Measurements from ENCODE around the gene NIN. TPM values are rescaled to one million over a fixed set of nuclear protein-coding genes. Genes with fewer than 3 reads are reported as not detected.

The NIN gene
- polyA plus RNA-seq, 4 donors: 1.9 to 4.7 (median 3.8) TPM

DNA sequence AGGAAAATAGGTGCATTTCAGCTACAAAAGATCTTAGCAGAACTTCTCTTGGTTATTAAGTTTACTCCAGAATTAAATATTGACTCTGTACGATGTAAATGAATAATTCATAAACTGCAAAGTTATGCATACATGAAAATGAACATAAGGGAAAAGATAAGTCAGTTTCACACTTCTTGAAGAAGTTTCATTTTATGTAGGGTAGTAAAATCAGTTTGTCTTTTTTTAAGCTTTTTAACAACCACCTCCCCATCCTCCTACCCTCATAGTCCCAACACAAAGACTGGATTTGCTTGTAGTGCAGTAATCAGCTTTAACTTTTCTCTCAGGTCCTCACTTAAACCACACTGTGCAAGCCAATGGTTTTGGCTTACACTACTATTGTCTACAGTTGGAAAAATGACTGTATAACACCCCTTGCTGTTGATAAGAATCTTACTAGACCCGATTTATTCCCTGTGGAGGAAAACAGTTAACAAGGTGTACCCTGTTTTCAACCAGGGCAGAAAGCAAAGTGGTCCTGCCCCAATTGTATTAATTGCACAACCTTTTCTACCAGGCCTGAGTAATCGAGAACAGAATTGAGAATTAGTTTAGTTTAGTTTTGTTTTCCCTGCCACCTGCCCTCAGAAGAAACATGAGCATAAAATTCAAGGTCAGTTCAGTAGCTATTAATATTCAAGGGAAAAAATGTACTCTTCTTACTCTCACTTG lies 44.1 kb downstream of the NIN start:
- peaks cover 0 to 5% (median 0%) of the 10 kb centered on the region in 3 donors for H3K4me1 ChIP-seq (ENCODE audit: control insufficient read depth in 3 of 3, insufficient read depth in 2 of 3, low read depth in 1 of 3, low read length in 2 of 3)
- 56 to 67% (median 57%) methylated on average over 3 of the region's 3 CpGs for WGBS, 3 donors
- no peak for DNase-seq
- H3K27me3 ChIP-seq (ENCODE audit: control insufficient read depth in 3 of 3, insufficient read depth in 3 of 3, low read length in 3 of 3): no peaks in the 10 kb centered on the region
- no peak overlapping the region for H3K27ac ChIP-seq (ENCODE audit: low read depth in 1 of 3, low read length in 2 of 3)
- no peaks in the 10 kb centered on the region for H3K36me3 ChIP-seq (ENCODE audit: control insufficient read depth in 3 of 3, insufficient read depth in 2 of 3, low read depth in 1 of 3, low read length in 3 of 3)
- H3K4me3 ChIP-seq (ENCODE audit: low read depth in 1 of 3, low read length in 3 of 3): no peak overlapping the region
- FAIRE-seq: no peak
- H3K9me3 ChIP-seq (ENCODE audit: control insufficient read depth in 2 of 2, insufficient read depth in 1 of 2, low read depth in 1 of 2, low read length in 1 of 2): no peaks in the 10 kb centered on the region

DNA sequence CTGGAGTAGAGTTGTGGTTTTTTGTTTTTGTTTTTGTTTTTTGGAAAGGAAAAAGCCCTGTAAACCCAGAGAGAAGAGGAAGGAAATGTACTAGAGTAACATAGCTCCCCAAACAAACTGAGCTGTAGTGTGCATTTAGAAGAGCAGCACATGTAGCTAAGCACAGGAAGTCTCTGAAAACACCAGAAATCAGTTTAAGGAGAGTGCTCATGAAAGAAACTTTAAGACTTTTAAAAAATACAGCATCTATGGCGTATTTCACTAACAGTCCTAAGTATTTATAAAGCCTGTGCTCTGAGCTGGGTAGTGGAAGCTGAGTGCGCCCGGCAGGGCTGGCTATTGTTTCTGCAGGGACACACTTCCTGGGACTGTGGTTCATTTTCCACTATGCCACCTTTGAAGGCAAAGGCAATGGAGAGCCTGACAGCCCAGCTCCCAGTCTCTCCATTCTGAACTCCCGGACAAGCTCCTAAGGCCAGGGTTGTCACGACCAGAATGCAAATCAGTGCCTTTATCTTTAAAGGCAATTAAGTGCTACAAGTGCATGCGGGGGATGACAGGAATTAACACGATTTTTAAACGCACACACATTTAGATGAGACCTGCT lies 45.4 kb downstream of the NIN start:
- WGBS, 3 donors: 59 to 65% (median 61%) methylated on average over 8 of the region's 8 CpGs
- Histone ChIP-seq H3K27me3 (ENCODE audit: control insufficient read depth in 3 of 3, insufficient read depth in 3 of 3, low read length in 3 of 3) (no peaks in the 10 kb centered on the region), H3K27ac (ENCODE audit: low read depth in 1 of 3, low read length in 2 of 3) (peak overlapping the region in 1 of 3 donors; percentile 73), H3K36me3 (ENCODE audit: control insufficient read depth in 3 of 3, insufficient read depth in 2 of 3, low read depth in 1 of 3, low read length in 3 of 3) (no peaks in the 10 kb centered on the region), H3K4me3 (ENCODE audit: low read depth in 1 of 3, low read length in 3 of 3) (no peak overlapping the region), H3K4me1 (ENCODE audit: control insufficient read depth in 3 of 3, insufficient read depth in 2 of 3, low read depth in 1 of 3, low read length in 2 of 3) (peaks cover 0 to 5% (median 0%) of the 10 kb centered on the region in 3 donors), H3K9me3 (ENCODE audit: control insufficient read depth in 2 of 2, insufficient read depth in 1 of 2, low read depth in 1 of 2, low read length in 1 of 2) (no peaks in the 10 kb centered on the region)
- FAIRE-seq (no peak), DNase-seq (peak in 1 of 2 donors; percentile 27)

DNA sequence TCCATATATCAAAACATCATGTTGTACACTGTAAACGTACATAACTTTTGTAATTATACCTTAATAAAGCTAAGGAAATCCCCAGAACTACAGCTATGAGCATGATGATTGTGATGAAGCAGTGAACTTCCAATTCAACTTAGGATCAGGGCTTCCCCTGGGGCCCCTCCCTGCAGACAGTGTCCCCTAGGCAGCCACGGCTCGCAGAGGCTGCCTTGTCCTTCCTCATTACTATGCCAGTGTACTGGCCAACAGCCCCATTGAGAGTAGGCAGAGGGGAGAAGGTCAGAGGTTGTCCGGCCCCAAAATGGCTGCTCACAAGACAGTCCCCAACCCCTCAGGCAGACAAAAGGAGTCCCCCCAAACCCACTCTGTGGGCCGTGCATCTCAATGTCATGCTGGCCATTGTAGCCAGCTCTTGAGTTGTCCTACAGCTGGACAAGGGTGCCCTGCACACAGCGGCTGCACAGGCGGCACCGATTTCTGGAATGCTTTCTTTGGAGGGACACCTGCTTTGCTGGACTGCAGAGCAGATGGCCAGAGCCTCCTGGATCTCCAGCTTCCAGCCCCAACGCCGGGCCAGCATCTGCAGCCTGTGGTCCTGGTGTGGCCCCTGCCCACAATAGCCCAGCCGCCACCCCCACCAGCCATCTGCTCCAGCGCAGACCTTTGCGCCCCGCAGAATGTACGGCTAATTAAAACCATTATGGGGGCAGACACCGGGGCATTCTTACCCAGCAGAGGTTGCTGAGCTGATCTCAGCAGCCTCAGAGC lies 46.1 kb downstream of the NIN start:
- WGBS, 3 donors: 71 to 82% (median 72%) methylated on average over 16 of the region's 16 CpGs
- H3K27ac ChIP-seq (ENCODE audit: low read depth in 1 of 3, low read length in 2 of 3): peak overlapping the region in 2 of 3 donors; percentile 32 to 55

DNA sequence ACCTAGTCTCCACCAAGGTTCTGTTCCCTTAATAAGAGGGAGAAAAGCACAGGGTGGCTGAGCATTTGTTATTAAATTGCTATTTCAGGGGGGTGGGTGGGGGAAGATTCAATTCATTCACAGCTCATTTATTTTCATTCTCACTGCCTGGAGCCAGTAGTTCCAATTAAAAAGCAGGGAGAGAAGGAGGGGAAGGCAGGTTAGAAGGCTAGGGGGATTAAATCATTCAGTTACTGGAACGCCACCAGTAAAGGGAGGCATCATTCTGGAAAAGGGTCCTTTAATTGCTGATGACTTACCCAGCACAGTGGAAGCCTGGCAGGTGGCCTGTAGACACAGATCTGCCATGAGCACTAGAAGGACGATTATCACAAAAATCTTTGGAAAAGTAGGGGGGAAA lies 47.4 kb downstream of the NIN start:
- 88 to 89% (median 89%) methylated on average over 2 of the region's 2 CpGs for WGBS, 3 donors
- Histone ChIP-seq H3K36me3 (ENCODE audit: control insufficient read depth in 3 of 3, insufficient read depth in 2 of 3, low read depth in 1 of 3, low read length in 3 of 3) (no peaks in the 10 kb centered on the region), H3K9me3 (ENCODE audit: control insufficient read depth in 2 of 2, insufficient read depth in 1 of 2, low read depth in 1 of 2, low read length in 1 of 2) (no peaks in the 10 kb centered on the region), H3K4me3 (ENCODE audit: low read depth in 1 of 3, low read length in 3 of 3) (no peak overlapping the region), H3K4me1 (ENCODE audit: control insufficient read depth in 3 of 3, insufficient read depth in 2 of 3, low read depth in 1 of 3, low read length in 2 of 3) (peaks cover 0 to 5% (median 0%) of the 10 kb centered on the region in 3 donors), H3K27me3 (ENCODE audit: control insufficient read depth in 3 of 3, insufficient read depth in 3 of 3, low read length in 3 of 3) (no peaks in the 10 kb centered on the region), H3K27ac (ENCODE audit: low read depth in 1 of 3, low read length in 2 of 3) (no peak overlapping the region)
- DNase-seq: no peak
- no peak for FAIRE-seq

More for the DNA sequence above, 46.1 kb downstream of the NIN start:
- FAIRE-seq (no peak), DNase-seq (no peak)
- H3K4me1 ChIP-seq (ENCODE audit: control insufficient read depth in 3 of 3, insufficient read depth in 2 of 3, low read depth in 1 of 3, low read length in 2 of 3): peaks cover 0 to 5% (median 0%) of the 10 kb centered on the region in 3 donors
- H3K27me3 ChIP-seq (ENCODE audit: control insufficient read depth in 3 of 3, insufficient read depth in 3 of 3, low read length in 3 of 3): no peaks in the 10 kb centered on the region
- no peaks in the 10 kb centered on the region for H3K9me3 ChIP-seq (ENCODE audit: control insufficient read depth in 2 of 2, insufficient read depth in 1 of 2, low read depth in 1 of 2, low read length in 1 of 2)
- H3K36me3 ChIP-seq (ENCODE audit: control insufficient read depth in 3 of 3, insufficient read depth in 2 of 3, low read depth in 1 of 3, low read length in 3 of 3): no peaks in the 10 kb centered on the region
- no peak overlapping the region for H3K4me3 ChIP-seq (ENCODE audit: low read depth in 1 of 3, low read length in 3 of 3)

DNA sequence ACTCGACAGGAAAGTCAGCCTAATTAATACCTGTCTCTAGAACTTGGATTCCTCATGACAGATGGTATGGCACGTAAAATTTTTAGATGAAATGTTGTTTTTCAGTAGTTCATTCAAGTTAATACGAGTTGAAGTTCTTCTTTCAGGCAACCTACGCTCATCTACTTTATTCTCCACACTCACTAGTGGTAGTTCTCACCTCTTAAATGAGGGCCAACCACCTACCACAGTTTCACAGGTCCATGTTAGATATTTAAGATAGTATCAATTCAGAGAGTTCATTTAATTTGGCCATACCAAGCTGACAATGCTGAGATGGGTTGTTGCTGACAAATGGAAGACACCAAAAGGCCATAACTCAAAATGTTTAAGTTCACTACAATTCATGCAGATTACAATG lies 50.6 kb downstream of the NIN start:
- FAIRE-seq: no peak

DNA sequence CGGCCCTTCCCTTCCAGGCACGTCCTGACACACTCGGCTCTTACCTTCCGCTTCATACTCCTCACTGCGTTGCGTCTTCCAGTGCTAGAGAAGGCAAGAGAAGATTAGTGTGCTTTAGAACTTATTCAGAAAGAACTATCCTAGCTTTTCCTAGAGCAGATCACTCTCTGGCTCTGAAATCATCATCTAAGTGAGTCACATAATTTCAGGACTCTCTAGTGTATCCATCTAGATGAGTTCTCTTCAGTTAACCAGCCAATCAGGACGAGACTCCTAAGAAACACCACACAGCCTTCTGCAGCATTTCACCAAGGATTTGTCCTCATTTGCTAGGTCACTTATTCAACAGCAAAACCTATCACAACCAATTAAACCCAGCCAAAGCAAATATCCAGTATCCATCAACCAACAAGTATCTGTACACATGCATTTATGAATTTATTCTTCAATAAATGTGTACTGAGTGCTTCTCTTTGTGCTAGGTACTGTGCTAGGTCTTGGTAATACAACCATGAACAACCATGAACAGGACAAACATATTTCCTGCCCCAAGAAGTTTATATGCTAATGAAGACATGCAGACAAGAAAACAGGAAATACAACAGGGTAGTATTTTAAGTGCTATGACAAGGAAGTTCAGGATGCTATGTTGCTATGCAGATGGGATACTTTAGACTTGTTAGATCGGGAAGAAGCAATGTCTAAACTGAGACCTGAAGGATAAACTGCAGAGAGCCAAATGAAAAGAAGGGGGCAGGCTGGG lies 52.1 kb downstream of the NIN start:
- H3K4me1 ChIP-seq (ENCODE audit: control insufficient read depth in 3 of 3, insufficient read depth in 2 of 3, low read depth in 1 of 3, low read length in 2 of 3): no peaks in the 10 kb centered on the region
- WGBS, 3 donors: 87 to 88% (median 88%) methylated on average over 8 of the region's 8 CpGs
- DNase-seq (no peak), FAIRE-seq (no peak)
- no peaks in the 10 kb centered on the region for H3K9me3 ChIP-seq (ENCODE audit: control insufficient read depth in 2 of 2, insufficient read depth in 1 of 2, low read depth in 1 of 2, low read length in 1 of 2)
- peak overlapping the region in 1 of 3 donors; percentile 12 for H3K27ac ChIP-seq (ENCODE audit: low read depth in 1 of 3, low read length in 2 of 3)
- no peaks in the 10 kb centered on the region for H3K36me3 ChIP-seq (ENCODE audit: control insufficient read depth in 3 of 3, insufficient read depth in 2 of 3, low read depth in 1 of 3, low read length in 3 of 3)
- no peak overlapping the region for H3K4me3 ChIP-seq (ENCODE audit: low read depth in 1 of 3, low read length in 3 of 3)
- H3K27me3 ChIP-seq (ENCODE audit: control insufficient read depth in 3 of 3, insufficient read depth in 3 of 3, low read length in 3 of 3): no peaks in the 10 kb centered on the region

More for the DNA sequence above, 50.6 kb downstream of the NIN start:
- 87 to 91% (median 91%) methylated on average over 4 of the region's 4 CpGs for WGBS, 3 donors
- no peak for DNase-seq
- Histone ChIP-seq H3K9me3 (ENCODE audit: control insufficient read depth in 2 of 2, insufficient read depth in 1 of 2, low read depth in 1 of 2, low read length in 1 of 2) (no peaks in the 10 kb centered on the region), H3K36me3 (ENCODE audit: control insufficient read depth in 3 of 3, insufficient read depth in 2 of 3, low read depth in 1 of 3, low read length in 3 of 3) (no peaks in the 10 kb centered on the region), H3K27me3 (ENCODE audit: control insufficient read depth in 3 of 3, insufficient read depth in 3 of 3, low read length in 3 of 3) (no peaks in the 10 kb centered on the region), H3K4me1 (ENCODE audit: control insufficient read depth in 3 of 3, insufficient read depth in 2 of 3, low read depth in 1 of 3, low read length in 2 of 3) (peaks cover 0 to 2% (median 0%) of the 10 kb centered on the region in 3 donors), H3K27ac (ENCODE audit: low read depth in 1 of 3, low read length in 2 of 3) (no peak overlapping the region), H3K4me3 (ENCODE audit: low read depth in 1 of 3, low read length in 3 of 3) (no peak overlapping the region)

DNA sequence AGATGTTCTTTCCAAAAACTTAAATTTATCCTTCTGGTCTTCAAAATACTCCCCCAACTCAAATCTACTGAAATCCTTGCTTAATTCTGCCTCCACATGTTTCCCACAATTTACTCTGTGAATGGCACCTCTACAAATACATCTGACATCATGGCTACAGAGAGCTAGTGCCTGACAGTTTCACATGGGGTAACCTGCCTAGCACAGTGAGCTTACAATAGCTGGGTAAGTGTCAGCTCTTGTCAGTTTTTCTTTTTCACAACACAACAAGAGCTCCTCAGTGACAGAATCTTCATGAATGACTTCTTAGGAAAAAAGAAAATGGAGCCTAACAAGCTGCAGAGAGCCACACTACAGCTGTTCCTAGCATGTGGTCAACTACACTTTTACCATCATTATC lies 54.4 kb downstream of the NIN start:
- FAIRE-seq: no peak
- no peak for DNase-seq

DNA sequence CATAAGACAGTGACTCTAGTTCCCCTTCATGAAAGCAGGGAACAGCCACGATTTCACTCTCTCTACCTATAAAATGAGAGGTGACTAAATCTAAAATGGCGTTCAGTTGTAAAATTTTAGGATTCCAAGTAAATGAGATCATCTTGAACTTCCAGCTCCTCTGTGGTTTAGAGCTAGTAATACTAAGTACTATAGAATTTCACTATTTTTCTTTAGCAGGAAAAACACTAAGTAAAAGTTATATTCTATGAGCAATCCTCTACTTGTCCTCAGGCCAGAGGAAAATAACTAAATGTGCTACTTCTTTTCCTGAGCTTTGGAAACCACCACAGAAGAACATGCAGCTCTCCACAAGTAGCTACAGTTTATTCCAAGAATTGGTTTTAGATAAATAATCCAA lies 55.6 kb downstream of the NIN start:
- Histone ChIP-seq H3K9me3 (ENCODE audit: control insufficient read depth in 2 of 2, insufficient read depth in 1 of 2, low read depth in 1 of 2, low read length in 1 of 2) (no peaks in the 10 kb centered on the region), H3K27me3 (ENCODE audit: control insufficient read depth in 3 of 3, insufficient read depth in 3 of 3, low read length in 3 of 3) (no peaks in the 10 kb centered on the region), H3K36me3 (ENCODE audit: control insufficient read depth in 3 of 3, insufficient read depth in 2 of 3, low read depth in 1 of 3, low read length in 3 of 3) (peaks cover 3 to 5% (median 5%) of the 10 kb centered on the region in 3 donors), H3K27ac (ENCODE audit: low read depth in 1 of 3, low read length in 2 of 3) (peak overlapping the region in 1 of 3 donors; percentile 88), H3K4me3 (ENCODE audit: low read depth in 1 of 3, low read length in 3 of 3) (no peak overlapping the region), H3K4me1 (ENCODE audit: control insufficient read depth in 3 of 3, insufficient read depth in 2 of 3, low read depth in 1 of 3, low read length in 2 of 3) (no peaks in the 10 kb centered on the region)
- no peak for DNase-seq
- FAIRE-seq: no peak
- 65 to 83% (median 76%) methylated on average over 2 of the region's 2 CpGs for WGBS, 3 donors

More for the DNA sequence above, 54.4 kb downstream of the NIN start:
- Histone ChIP-seq H3K9me3 (ENCODE audit: control insufficient read depth in 2 of 2, insufficient read depth in 1 of 2, low read depth in 1 of 2, low read length in 1 of 2) (no peaks in the 10 kb centered on the region), H3K4me3 (ENCODE audit: low read depth in 1 of 3, low read length in 3 of 3) (no peak overlapping the region), H3K27me3 (ENCODE audit: control insufficient read depth in 3 of 3, insufficient read depth in 3 of 3, low read length in 3 of 3) (no peaks in the 10 kb centered on the region), H3K4me1 (ENCODE audit: control insufficient read depth in 3 of 3, insufficient read depth in 2 of 3, low read depth in 1 of 3, low read length in 2 of 3) (no peaks in the 10 kb centered on the region), H3K27ac (ENCODE audit: low read depth in 1 of 3, low read length in 2 of 3) (no peak overlapping the region), H3K36me3 (ENCODE audit: control insufficient read depth in 3 of 3, insufficient read depth in 2 of 3, low read depth in 1 of 3, low read length in 3 of 3) (peaks cover 0 to 3% (median 0%) of the 10 kb centered on the region in 3 donors)
